SH-SY5Y (cell line): ENCODE results near the gene RPS6KA2.

ENCODE experiments used
- GATA2 ChIP-seq: IDR thresholded peaks from 2 replicates; pipeline ENCODE4 v1.6.1; 2011; ENCODE audit warnings: mild to moderate bottlenecking, low read depth, low read length
- GATA3 ChIP-seq: IDR thresholded peaks from 2 replicates; pipeline ENCODE4 v1.6.1; 2011; ENCODE audit warnings: low read depth, mild to moderate bottlenecking, low read length, moderate library complexity

DNA sequence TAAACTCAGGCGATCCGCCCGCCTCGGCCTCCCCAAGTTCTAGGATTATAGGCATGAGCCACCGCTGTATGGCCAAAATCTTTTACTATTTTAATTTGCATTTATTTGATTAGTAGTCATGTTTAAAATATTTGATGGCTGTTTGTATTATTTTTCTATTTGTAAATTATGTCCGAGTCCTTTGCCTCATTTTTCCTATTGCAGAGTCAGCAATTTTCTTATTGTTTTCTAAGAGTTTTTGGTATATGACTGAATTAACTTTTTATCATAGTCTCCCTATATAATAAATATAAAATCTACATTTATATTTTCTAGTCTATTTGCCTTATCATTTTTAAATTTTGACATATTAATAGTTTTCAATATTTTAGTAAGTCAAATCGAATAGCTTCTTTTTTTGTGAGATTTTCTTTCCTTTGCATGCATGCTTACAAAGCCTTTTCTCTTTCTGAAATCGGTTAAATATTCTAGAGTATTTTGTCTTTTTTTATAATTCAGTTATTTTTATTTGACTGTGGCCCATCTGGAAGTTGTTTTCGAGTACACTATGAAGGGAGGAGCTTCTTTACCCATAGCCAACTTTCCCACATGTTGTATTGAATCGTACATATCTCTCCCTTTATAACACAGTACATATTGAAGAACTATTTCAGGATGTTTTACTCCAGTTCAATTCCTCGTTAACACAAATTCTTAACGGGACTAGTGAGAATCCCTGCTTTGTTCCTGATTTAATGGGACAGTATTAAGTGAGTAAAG, 34.5 kb upstream of the RPS6KA2 start:
- TF ChIP-seq GATA3 (no peak), GATA2 (no peak)
